Stimulated activated CD4-positive, alpha-beta T cell treated with anti-CD3 and anti-CD28 coated beads, Interleukin-12 subunit alpha, Interleukin-12 subunit beta, amount 100 ng/mL, for 24 hours (primary cell): ENCODE measurements around the gene MRPL54.
"Not testable (repeated sequence)": the region's sequence is repeated elsewhere in the genome, so short reads cannot be mapped to it uniquely, and the experiment has no call there.

Source experiments
- DNase-seq, 2 experiments: peaks; one replicate each; pipeline ENCODE4 v3.0.0-alpha.2; 2020; ENCODE audit warnings: low read depth in 2 of 2

Gene MRPL54

GRCh38 chr19:3810708-3811355 lies 48.4 kb downstream of the MRPL54 start:
- DNase-seq, result no peak

DNA sequence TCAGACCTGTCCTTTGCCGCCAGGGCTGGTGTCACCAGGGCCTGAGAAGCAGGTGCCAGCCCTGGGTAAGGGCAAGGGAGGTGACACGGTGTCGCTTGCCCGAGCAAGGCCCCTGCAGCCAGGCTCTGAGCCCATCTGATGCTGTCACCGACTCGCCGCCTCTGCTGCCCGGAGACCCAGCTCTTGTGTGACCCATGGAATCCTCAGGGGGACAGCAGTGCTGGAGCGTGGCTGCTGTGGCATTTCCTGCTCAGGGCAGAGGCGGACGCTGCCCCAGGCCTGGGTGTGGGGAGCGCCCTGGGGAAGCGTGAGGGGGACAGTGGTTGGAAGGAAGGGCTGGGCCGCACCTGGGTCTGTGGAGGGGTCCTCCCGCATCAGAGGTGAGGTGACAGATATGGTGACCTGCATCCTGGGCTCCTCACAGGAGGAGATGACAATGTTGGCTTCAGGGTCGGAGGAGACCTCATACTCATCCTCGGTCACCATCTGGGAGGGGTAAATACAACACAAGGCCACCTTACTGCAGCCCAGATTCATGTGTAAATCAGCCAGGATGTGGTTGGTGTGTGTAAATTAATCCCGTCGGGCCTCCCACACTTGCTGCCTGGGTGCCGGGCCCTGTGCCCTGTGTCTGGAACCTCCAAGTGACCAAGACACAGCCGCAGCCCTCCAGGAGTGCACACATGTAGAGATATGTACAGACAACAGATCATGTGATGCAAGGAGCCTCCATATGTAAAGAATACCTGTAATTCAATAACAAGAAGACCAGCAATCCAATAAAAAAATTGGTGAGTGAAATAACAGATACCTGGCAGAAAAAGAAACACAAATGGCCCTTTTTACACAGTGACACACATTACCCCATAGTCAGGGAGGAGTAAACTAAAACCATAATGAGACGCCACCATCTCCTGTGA lies 51.3 kb downstream of the MRPL54 start:
- DNase-seq, result no peak

DNA sequence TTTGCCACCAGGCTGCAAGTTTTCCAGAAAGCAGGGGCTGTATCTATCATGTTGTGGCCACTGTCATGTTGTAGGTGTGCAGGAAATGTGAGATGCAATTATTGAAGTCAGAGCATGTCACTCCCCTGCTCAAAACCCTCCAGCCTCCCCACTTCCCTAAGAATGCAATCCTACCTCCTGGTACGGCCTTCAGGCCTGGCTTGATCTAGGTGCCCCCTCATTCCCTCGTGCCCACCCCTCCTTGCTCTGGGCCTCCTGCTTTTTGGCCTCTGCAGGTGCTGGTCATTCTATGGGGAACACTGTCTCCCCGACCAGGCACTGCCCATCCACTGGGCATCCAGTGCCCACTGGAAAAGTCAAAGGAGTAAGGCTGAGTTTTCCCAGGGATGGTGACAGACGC lies 52.2 kb downstream of the MRPL54 start:
- no peak for DNase-seq

DNA sequence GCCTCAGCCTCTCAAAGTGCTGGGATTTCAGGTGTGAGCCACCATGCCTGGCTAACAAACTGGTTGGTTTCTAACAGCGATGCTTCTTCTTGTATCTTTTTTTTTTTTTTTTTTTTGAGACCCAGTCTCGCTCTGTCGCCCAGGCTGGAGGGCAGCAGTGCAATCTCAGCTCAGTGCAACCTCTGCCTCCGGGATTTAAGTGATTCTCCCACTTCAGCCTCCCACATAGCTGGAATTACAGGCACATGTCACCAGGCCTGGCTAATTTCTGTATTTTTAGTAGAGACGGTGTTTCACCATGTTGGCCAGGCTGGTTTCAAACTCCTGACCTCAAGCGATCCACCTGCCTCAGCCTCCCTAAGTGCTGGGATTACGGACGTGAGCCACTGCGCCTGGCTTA lies 53.7 kb downstream of the MRPL54 start:
- DNase-seq, result not testable (repeated sequence)

- no peak for DNase-seq
Observed at GRCh38 chr19:3816566-3817218, 54.2 kb downstream of the MRPL54 start.
